ENCODE results near the gene GLRB. TPM values are rescaled to one million over a fixed set of nuclear protein-coding genes. Genes with fewer than 3 reads are reported as not detected.

Gene GLRB
- 1.8 TPM for total RNA-seq (2021; ENCODE audit: unreplicated experiment)
- 0.50 TPM for polyA plus RNA-seq (2012; ENCODE audit: insufficient read length)
- Bru-seq, nascent RNA: percentile 34 among the genes with signal in this experiment
- percentile 27 among the genes with signal in this experiment for BruChase-seq, experiment 1, labeled RNA remaining after a 2-hour chase
- BruChase-seq, experiment 2, labeled RNA remaining after a 6-hour chase: percentile 26 among the genes with signal in this experiment
- long read RNA-seq, transcript GLRB-201 (10 exons, 3,126 nt): major isoform, 6 of 6 reads
- long read RNA-seq, partial matches to known transcripts: 0 of 6 reads
- long read RNA-seq, other reads (novel, unspliced or antisense): 0 of 6 reads

- intact Hi-C loops (cut with micrococcal nuclease; ENCODE audit: unreplicated experiment) (no loop called here), in situ Hi-C loops (cut with HindIII; ENCODE audit: low pct_unique_long_range_greater_than_20kb, low sequenced_read_pairs) (no loop called here)
- POLR2A ChIA-PET: no interaction called here
- Histone ChIP-seq H3K4me1 (ENCODE audit: control insufficient read depth, insufficient read depth, low read length) (no peaks in the 10 kb centered on the region), H3K9me3 (ENCODE audit: control insufficient read depth, insufficient read depth, low read depth, low read length) (no peaks in the 10 kb centered on the region), H3K27ac (ENCODE audit: low read length) (no peak within 1 kb of the TSS), H3K4me3 (ENCODE audit: low read depth in 2 of 2, low read length in 2 of 2) (peak within 1 kb of the TSS; percentile 58 to 63), H3K36me3 (ENCODE audit: control insufficient read depth, insufficient read depth, low read length) (no peaks in the 10 kb centered on the region), H3K27me3 (ENCODE audit: control insufficient read depth, insufficient read depth, low read length) (no peaks in the 10 kb centered on the region; the same call in none of the 2 replicates)
- no TSS peak for BruUV-seq (replicated peaks)
- CTCF ChIA-PET: no interaction called here
- DNase-seq (ENCODE audit: low read depth, low spot score) (no peak), ATAC-seq (peak; percentile 95)
- TF ChIP-seq POLR2AphosphoS5 (IDR thresholded peaks at IDR 0.05; ENCODE audit: low read depth, low read length): no peak
- no peak for TF ChIP-seq SIN3A (IDR thresholded peaks at IDR 0.05; ENCODE audit: borderline replicate concordance, insufficient read depth, low read depth, low read length)
- no peak for TF ChIP-seq CTCF (IDR thresholded peaks at IDR 0.05)
- no peak for TF ChIP-seq TCF7L2 (IDR thresholded peaks at IDR 0.05; ENCODE audit: low read depth, low read length)
- no peak for TF ChIP-seq REST (IDR thresholded peaks at IDR 0.05; ENCODE audit: insufficient read depth in 1 of 2, low read depth in 2 of 2, low read length in 1 of 2)
Observed at GRCh38 chr4:157075811-157076577, at the start of gene GLRB. Gene GLRB, plus strand, starts transcription at chr4:157076150. Its CDS starts 1,875 bp downstream, at chr4:157078025.

- ChIA-PET CTCF (no interaction called here), POLR2A (no interaction called here)
- H3K4me1 ChIP-seq (ENCODE audit: control insufficient read depth, insufficient read depth, low read length): no peaks in the 10 kb centered on the region
- in situ Hi-C loops (cut with HindIII; ENCODE audit: low pct_unique_long_range_greater_than_20kb, low sequenced_read_pairs): no loop called here
- H3K27ac ChIP-seq (ENCODE audit: low read length): no peak overlapping the region
- H3K36me3 ChIP-seq (ENCODE audit: control insufficient read depth, insufficient read depth, low read length): no peaks in the 10 kb centered on the region
- ATAC-seq (no peak), DNase-seq (ENCODE audit: low read depth, low spot score) (no peak)
- no peaks in the 10 kb centered on the region for H3K27me3 ChIP-seq (ENCODE audit: control insufficient read depth, insufficient read depth, low read length)
- TF ChIP-seq CTCF (IDR thresholded peaks at IDR 0.05) (no peak), POLR2AphosphoS5 (IDR thresholded peaks at IDR 0.05; ENCODE audit: low read depth, low read length) (no peak)
- H3K4me3 ChIP-seq (ENCODE audit: low read depth in 2 of 2, low read length in 2 of 2): no peak overlapping the region
- H3K9me3 ChIP-seq (ENCODE audit: control insufficient read depth, insufficient read depth, low read depth, low read length): no peaks in the 10 kb centered on the region
- no TSS peak for BruUV-seq (replicated peaks)
- intact Hi-C loops (cut with micrococcal nuclease; ENCODE audit: unreplicated experiment): no loop called here
Observed at GRCh38 chr4:157035471-157035870, 40.5 kb upstream of the GLRB start.
